Activated naive CD4-positive, alpha-beta T cell treated with anti-CD3 and anti-CD28 coated beads for 36 hours (primary cell): Measurements from ENCODE around the gene AVP. TPM values are rescaled to one million over a fixed set of nuclear protein-coding genes. Genes with fewer than 3 reads are reported as not detected.
A peak's percentile ranks its signal among the peaks of the same experiment; 100 is the strongest.

Experiments
- CTCF ChIA-PET: fragments of 350-600 bp; sonication (Branson Sonifier 250); formaldehyde crosslinking; loops from one replicate; lab custom pipeline; 2021; ENCODE audit warnings: antibody characterized with exemption; lab: Charles Lee
- DNase-seq: peaks from one replicate; pipeline ENCODE4 v3.0.0-alpha.2; 2020
- H3K27ac Mint-ChIP-seq: one replicate; pipeline ENCODE4 v1.8.0; 2021; ENCODE audit warnings: mild to moderate bottlenecking, mixed read lengths
- H3K27me3 Mint-ChIP-seq: one replicate; pipeline ENCODE4 v1.8.0; 2021; ENCODE audit warnings: low read depth, mixed read lengths
- H3K36me3 Mint-ChIP-seq: one replicate; pipeline ENCODE4 v1.8.0; 2021; ENCODE audit warnings: low read depth, mixed read lengths
- H3K4me1 Mint-ChIP-seq: one replicate; pipeline ENCODE4 v1.8.0; 2021; ENCODE audit warnings: low read depth, mixed read lengths
- H3K4me3 Mint-ChIP-seq: one replicate; pipeline ENCODE4 v1.8.0; 2021; ENCODE audit warnings: mild to moderate bottlenecking, moderate library complexity, mixed read lengths
- H3K9me3 Mint-ChIP-seq: one replicate; pipeline ENCODE4 v1.8.0; 2021; ENCODE audit warnings: mixed read lengths
- intact Hi-C: fragments of 100-400 bp; cut with micrococcal nuclease; formaldehyde crosslinking; loops from one replicate; pipeline ENCODE4 v1.15.1; 2023
- total RNA-seq, 2 experiments: library from RNA; stranded (reverse); gene quantifications; one replicate each; pipeline ENCODE4 v1.2.3, GENCODE V29; 2021

Gene AVP
- total RNA-seq, 2 experiments from 2014 or later = not detected

DNA sequence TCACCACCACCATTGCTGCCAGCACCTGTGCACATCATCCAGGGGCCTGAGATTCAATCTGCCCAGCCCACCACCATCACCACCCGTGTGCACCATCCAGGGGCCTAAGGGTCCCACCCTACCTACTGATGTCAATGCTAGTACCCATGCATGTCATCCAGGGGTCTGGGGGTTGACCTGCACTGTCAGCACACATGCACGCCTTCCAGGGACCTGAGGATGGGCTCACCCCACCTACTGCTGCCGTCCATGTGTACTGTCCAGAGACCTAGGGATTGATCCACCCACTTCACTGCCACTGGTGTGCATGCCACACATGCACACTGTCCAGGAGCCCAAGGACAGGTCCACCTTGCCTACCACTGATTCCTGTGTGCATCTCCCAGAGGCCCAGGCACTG is 25.0 kb downstream of the AVP start:
- peaks cover 7% of the 10 kb centered on the region for H3K4me1 Mint-ChIP-seq

DNA sequence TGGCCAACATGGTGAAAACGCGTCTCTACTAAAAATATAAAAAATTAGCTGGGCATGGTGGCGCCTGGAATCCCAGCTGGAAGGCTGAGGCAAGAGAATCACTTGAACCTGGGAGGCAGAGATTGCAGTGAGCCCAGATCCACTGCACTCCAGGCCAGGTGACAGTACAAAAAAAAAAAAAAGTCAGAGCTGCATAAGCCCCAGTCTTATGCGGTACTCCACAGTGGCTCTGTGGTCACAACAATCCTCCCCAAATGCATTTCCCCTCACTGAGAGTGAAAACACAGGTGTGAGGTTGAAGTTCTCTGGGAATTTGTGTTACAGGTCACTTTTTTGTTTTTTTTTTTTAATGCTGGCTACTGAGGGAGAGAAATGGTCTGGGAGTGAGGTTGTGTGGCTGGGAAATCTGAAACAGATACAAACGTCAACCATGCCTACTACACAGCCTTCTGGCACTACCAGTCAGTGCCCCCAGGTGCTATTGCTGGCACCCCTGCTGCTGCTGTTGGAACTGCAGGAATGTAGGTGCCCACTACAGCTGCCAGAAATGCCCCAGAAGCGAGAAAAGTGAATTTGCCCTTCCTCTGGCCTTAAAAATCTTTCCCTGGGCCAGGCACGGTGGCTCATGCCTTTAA is 33.0 kb downstream of the AVP start:
- H3K9me3 Mint-ChIP-seq = no peaks in the 10 kb centered on the region
- no peak for DNase-seq
- H3K36me3 Mint-ChIP-seq = peaks cover 13% of the 10 kb centered on the region
- CTCF ChIA-PET = interaction anchor here (2.4 to 3.0 kb wide), 4 partner anchors 18 to 65 kb away, joined by 17 to 24 read pairs (median 18); no protein-coding TSS in a partner anchor
- H3K4me3 Mint-ChIP-seq = no peak overlapping the region
- H3K27ac Mint-ChIP-seq = no peak overlapping the region
- intact Hi-C loops = no loop called here
- no peaks in the 10 kb centered on the region for H3K27me3 Mint-ChIP-seq
- peaks cover 16% of the 10 kb centered on the region for H3K4me1 Mint-ChIP-seq

More for the DNA sequence above, 25.0 kb downstream of the AVP start:
- no peak overlapping the region for H3K4me3 Mint-ChIP-seq
- H3K27ac Mint-ChIP-seq = no peak overlapping the region
- intact Hi-C loops = no loop called here
- CTCF ChIA-PET = no interaction called here
- H3K36me3 Mint-ChIP-seq = peaks cover 3% of the 10 kb centered on the region
- DNase-seq = no peak
- H3K9me3 Mint-ChIP-seq = no peaks in the 10 kb centered on the region
- no peaks in the 10 kb centered on the region for H3K27me3 Mint-ChIP-seq

DNA sequence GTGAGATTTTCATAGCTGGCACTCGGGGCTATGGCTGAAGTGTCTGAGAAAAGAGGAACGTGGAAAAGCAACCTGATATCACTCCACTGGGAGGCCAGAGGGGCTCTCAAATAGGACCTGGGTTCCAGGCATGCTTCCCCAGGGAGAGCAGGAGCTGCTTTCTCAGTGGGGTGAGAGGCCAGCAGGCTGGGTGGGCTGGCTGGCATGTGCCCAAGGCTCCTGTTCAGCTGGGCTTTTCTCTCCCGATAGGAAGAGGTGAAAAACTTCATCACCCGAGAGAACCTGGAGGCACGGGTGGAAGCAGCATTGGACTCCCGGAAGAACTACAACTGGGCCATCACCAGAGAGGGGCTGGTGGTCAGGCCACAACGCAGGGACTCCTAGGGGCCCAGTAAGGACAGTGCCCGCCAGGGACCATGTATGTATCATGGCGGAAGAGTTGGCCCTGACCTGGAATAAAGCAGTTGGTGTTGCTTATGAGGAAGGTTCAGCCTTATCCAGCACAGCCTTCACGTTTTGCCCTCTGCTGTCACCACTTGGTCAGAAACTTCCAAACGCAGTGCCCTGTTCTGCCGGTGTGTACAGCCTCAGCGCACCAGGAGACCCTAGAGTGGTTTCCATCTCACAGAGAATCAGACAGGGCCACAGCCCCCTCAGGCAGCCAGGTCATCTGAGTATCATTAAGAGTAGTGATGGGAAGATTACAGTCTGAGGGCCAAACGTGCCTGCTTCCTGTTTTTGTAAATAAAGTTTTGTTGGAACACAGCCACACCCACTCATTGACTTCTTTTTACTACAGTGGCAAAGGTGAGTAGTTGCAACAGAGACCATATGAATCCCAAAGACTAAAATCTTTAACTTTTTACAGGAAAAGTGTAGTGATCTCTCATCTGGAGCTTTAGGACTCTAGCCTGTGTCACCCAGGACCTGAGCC is 36.8 kb downstream of the AVP start:
- intact Hi-C loops = loop anchor here (5.0 kb wide), 1 partner anchor 155 kb away; the partner anchor contains the start of gene DDRGK1
- H3K4me3 Mint-ChIP-seq = peak overlapping the region; percentile 83
- no peaks in the 10 kb centered on the region for H3K27me3 Mint-ChIP-seq
- H3K27ac Mint-ChIP-seq = no peak overlapping the region
- no peaks in the 10 kb centered on the region for H3K9me3 Mint-ChIP-seq
- CTCF ChIA-PET = no interaction called here
- DNase-seq = no peak
- H3K36me3 Mint-ChIP-seq = peaks cover 13% of the 10 kb centered on the region
- peaks cover 23% of the 10 kb centered on the region for H3K4me1 Mint-ChIP-seq

DNA sequence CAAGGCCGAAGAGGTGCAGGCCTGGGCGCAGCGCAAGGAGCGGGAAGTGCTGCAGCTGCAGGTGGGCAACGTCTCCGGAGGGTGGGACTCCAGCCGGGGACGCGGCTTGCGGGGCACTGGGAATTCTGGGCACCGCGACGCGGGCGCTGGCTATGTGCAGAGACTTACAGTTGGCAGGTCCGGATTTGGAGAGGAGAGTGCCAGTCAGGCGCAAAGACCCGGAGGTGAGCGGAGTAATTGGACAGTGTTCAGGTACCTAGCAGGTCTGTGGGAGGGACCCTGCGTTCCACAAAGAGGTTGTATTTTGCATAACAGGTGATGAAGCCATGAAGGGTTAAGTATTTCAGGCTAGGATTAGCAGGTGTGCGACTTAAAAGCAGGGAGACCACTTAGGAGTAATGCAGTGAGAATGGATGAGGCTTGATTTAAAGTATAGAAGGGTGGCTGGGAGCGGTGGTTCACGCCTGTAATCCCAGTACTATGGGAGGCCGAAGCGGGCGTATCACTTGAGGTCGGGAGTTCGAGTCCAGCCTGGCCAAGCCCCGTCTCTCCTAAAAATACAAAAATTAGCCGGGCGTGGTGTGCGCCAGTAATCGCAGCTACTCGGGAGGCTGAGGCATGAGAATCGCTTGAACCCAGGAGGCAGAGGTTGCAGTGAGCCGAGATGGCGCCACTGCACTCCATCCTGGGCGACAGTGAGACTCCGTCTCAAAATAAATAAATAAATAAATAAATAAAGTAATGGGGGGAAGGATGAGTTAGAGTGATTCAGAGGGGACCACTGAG is 37.7 kb downstream of the AVP start:
- peak; percentile 27 for DNase-seq
- Mint-ChIP-seq H3K4me1 (peaks cover 23% of the 10 kb centered on the region), H3K27ac (peak overlapping the region; percentile 59), H3K9me3 (no peaks in the 10 kb centered on the region), H3K27me3 (no peaks in the 10 kb centered on the region), H3K4me3 (peak overlapping the region; percentile 83), H3K36me3 (peaks cover 13% of the 10 kb centered on the region)
- intact Hi-C loops = loop anchor here (1.0 to 5.0 kb wide), 2 partner anchors 155 to 174 kb away; partner anchors contain the start of genes DDRGK1 and PTPRA
- CTCF ChIA-PET = no interaction called here

DNA sequence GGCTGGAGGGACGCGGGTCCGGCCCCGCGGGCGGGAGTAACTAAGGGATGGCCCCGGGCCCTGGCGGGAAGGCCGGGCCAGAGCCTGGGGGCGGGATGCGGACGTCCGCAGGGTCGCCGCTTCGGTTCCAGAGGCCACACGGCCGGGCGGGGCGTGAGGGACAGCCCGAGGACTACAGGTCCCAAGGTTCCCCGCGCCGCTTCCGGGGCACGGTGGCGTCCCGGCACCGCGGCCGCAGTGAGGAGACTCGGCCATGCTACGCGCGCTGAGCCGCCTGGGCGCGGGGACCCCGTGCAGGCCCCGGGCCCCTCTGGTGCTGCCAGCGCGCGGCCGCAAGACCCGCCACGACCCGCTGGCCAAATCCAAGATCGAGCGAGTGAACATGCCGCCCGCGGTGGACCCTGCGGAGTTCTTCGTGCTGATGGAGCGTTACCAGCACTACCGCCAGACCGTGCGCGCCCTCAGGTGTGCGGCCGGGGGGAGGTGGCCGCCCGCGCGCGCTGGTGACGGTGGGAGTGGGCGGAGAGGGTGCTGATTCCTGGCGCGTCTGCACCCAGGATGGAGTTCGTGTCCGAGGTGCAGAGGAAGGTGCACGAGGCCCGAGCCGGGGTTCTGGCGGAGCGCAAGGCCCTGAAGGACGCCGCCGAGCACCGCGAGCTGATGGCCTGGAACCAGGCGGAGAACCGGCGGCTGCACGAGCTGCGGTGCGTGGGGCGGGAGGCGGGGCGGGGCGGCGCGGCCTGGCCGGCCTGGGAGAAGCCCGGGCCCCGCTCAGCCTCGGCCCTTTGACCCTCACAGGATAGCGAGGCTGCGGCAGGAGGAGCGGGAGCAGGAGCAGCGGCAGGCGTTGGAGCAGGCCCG is 38.5 kb downstream of the AVP start, which contains the start of gene MRPS26:
Gene MRPS26 (plus strand): TSS at position 237 of the 861 bp plus-strand sequence. CDS start 17 bp downstream, at position 254.
- CTCF ChIA-PET = no interaction called here
- intact Hi-C loops = loop anchor here (1.0 to 5.0 kb wide), 3 partner anchors 35 to 173 kb away; partner anchors contain the start of genes DDRGK1 and PTPRA
- peak; percentile 84 for DNase-seq
- Mint-ChIP-seq H3K36me3 (peaks cover 13% of the 10 kb centered on the region), H3K27ac (peak within 1 kb of the TSS; percentile 60), H3K4me3 (peak within 1 kb of the TSS; percentile 83), H3K9me3 (no peaks in the 10 kb centered on the region), H3K4me1 (peaks cover 23% of the 10 kb centered on the region), H3K27me3 (no peaks in the 10 kb centered on the region)

DNA sequence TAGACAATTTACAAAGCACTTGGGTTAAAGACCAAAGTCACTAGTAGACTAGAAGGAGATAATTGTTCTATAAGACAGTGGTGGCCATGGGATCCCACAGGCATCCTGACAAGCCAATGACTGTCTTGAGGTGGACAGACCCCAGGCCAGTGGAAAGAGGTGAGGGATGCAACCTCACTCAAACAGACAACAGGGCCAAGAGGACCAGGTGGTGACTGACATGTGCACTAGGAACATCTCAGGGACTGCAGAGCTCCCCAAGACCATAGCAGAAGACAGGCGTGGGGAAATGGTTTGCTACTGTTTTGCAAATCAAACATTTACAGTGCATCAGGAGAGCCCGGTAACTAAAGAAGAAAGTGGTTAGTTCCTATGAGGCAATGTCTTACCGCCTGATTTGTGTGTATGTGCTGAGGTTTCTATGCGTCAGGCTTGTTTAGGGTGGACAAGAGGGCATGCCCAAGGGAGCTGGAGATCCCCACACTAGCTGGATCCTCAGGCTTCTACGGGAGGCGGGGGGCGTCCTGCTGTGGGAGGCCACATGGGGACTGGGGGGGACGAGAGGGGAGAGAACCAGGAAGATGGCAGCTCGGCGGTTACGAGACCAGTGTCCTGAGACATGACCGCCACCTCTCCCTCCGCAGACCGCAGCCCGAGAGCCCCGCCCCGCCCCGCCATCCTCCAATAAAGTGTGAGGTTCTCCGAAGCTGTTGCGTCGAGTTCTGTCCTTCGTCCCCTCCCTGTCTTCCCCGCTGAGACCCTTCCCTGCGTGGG is 39.3 kb downstream of the AVP start:
- H3K4me1 Mint-ChIP-seq = peaks cover 23% of the 10 kb centered on the region
- no peaks in the 10 kb centered on the region for H3K27me3 Mint-ChIP-seq
- intact Hi-C loops = loop anchor here (1.0 to 5.0 kb wide), 2 partner anchors 34 to 157 kb away; partner anchors contain the start of gene DDRGK1
- H3K36me3 Mint-ChIP-seq = peaks cover 13% of the 10 kb centered on the region
- H3K9me3 Mint-ChIP-seq = no peaks in the 10 kb centered on the region
- H3K27ac Mint-ChIP-seq = peak overlapping the region; percentile 60
- peak overlapping the region; percentile 83 for H3K4me3 Mint-ChIP-seq
- peak; percentile 31 for DNase-seq
- CTCF ChIA-PET = interaction anchor here (0.8 kb wide), 1 partner anchor 523 kb away, joined by 4 read pairs; no protein-coding TSS in a partner anchor

DNA sequence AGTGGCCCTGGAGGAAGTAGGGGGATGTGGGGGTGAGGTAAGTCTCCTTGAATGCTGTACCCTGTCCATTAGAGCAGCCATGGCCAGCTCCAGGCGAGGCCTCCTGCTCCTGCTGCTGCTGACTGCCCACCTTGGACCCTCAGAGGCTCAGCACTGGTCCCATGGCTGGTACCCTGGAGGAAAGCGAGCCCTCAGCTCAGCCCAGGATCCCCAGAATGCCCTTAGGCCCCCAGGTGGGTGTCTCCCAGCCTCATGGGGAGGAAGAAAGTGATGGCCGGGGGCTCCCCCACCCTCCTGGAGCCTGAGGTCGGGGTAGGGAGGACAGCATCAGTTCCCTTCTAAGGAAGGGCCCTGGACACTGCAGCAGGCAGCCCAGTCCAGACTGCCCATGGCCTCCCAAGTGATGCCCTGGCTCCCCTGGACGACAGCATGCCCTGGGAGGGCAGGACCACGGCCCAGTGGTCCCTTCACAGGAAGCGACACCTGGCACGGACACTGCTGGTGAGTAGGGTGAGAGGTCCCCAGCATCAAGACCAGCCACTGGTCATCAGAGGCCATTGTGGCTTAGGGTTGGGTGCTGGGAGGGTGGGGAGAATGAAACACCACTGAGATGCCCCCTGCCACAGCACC is 40.1 kb downstream of the AVP start:
- DNase-seq = no peak
- no peaks in the 10 kb centered on the region for H3K27me3 Mint-ChIP-seq
- no peaks in the 10 kb centered on the region for H3K9me3 Mint-ChIP-seq
- no peak overlapping the region for H3K4me3 Mint-ChIP-seq
- intact Hi-C loops = no loop called here
- H3K36me3 Mint-ChIP-seq = peaks cover 14% of the 10 kb centered on the region
- no peak overlapping the region for H3K27ac Mint-ChIP-seq
- CTCF ChIA-PET = interaction anchor here (0.8 to 3.2 kb wide), 2 partner anchors 9 to 523 kb away, joined by 4 to 11 read pairs; no protein-coding TSS in a partner anchor
- H3K4me1 Mint-ChIP-seq = peaks cover 23% of the 10 kb centered on the region

DNA sequence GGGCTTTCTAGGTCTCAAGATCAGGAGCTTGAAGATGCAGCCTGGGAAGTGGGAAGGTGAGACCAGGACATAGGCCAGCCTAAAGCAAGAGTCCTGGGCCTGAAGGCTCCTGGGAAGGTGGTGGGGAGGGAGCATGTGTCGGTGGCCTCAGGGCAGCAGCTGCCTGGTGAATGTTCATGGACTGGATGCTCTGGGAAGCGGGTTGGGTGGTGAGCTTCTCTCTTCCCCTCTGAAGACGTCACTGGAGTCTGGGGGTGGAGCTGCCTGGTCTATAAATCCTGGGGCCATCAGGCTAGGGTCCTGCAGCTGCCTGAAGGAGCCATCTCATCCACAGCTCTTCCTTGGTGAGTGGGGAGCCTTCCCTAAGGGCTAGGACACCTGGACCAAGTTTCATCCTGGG is 41.2 kb downstream of the AVP start, which contains the start of gene GNRH2:
Gene GNRH2 (plus strand): TSS at position 301 of the 400 bp plus-strand sequence. CDS start 793 bp downstream, outside the sequence.
- Mint-ChIP-seq H3K27ac (no peak within 1 kb of the TSS), H3K9me3 (no peaks in the 10 kb centered on the region), H3K4me3 (no peak within 1 kb of the TSS), H3K27me3 (no peaks in the 10 kb centered on the region), H3K36me3 (peaks cover 10% of the 10 kb centered on the region), H3K4me1 (peaks cover 20% of the 10 kb centered on the region)
- CTCF ChIA-PET = interaction anchor here (3.2 kb wide), 1 partner anchor 10 kb away, joined by 11 read pairs; no protein-coding TSS in a partner anchor
- intact Hi-C loops = no loop called here
- no peak for DNase-seq

DNA sequence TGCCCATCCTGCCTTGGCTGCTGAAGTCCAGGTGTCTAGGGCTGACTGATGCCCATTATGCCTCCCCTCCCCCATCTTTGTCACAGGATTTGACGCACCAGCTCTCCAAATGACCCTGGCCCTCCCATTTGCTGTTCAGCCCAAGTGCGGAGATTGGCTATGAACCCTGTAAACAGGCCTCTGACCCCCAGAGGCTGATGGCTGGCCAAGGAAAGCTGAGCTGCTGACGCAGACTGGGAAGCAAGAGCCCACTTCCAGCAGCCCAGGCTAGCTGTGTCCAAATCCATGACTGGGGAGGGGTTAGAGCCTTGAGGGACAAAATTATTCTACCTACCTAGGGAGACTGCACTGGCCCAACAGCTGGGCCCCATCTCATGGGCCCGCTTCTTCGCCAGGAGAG is 41.9 kb downstream of the AVP start:
- no peaks in the 10 kb centered on the region for H3K27me3 Mint-ChIP-seq
- intact Hi-C loops = no loop called here
- H3K27ac Mint-ChIP-seq = no peak overlapping the region
- CTCF ChIA-PET = interaction anchor here (3.2 kb wide), 1 partner anchor 10 kb away, joined by 11 read pairs; no protein-coding TSS in a partner anchor
- no peak overlapping the region for H3K4me3 Mint-ChIP-seq
- no peaks in the 10 kb centered on the region for H3K9me3 Mint-ChIP-seq
- peaks cover 17% of the 10 kb centered on the region for H3K4me1 Mint-ChIP-seq
- DNase-seq = no peak
- H3K36me3 Mint-ChIP-seq = peaks cover 8% of the 10 kb centered on the region

DNA sequence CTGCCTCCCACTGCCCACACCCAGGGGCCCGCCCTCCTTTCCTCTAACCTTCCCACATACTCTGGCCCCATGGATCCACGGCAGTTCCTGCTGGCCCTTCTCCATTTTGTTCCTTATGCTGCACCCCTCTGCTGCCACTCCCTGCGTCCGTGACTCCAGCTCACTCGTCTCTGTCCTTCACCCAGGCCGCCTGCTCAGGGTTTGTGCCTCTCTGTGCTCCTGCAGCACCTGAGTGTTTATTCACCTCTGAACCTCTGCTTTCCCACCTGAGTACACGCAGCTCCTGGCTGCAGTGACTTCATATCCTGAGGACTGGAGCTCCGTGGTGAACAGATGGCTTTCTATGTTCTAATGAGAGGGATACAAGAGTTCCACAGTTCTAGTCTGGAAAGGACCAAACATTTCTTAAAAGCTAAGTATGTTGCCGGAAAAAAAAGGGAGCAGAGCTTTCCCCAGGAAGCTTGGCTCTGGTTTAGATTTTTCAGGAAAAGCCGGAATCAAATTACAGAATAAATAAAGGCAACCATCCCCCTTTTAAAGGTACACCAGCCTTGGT is 42.6 kb downstream of the AVP start:
- Mint-ChIP-seq H3K27me3 (no peaks in the 10 kb centered on the region), H3K9me3 (no peaks in the 10 kb centered on the region), H3K4me3 (no peak overlapping the region), H3K4me1 (peaks cover 11% of the 10 kb centered on the region), H3K27ac (no peak overlapping the region), H3K36me3 (peaks cover 7% of the 10 kb centered on the region)
- intact Hi-C loops = no loop called here
- no peak for DNase-seq
- CTCF ChIA-PET = interaction anchor here (3.2 kb wide), 1 partner anchor 11 kb away, joined by 11 read pairs; no protein-coding TSS in a partner anchor
